ENCODE measurements around the gene CCL4.
"Not testable (repeated sequence)": the region's sequence is repeated elsewhere in the genome, so short reads cannot be mapped to it uniquely, and the experiment has no call there.

DNA sequence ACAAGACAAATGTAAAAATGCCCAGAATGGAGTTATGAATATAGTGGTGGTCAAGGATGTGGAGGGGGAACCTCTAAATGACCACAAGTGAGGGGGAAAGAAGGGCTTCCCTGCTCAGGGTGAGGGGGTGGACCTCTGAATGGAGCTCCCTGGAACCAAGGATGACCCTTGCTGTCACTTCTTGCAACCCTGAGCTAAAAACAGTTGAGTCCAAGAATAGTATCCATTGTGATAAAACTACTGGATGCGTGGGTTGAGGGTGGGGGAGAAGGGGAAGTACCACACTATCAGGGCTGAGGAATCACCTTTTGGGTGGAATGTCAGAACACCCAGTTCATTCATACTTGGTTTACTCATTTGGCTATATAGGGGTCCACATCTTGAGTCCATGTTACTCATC lies 4.6 kb upstream of the CCL4 start:
- TF ChIP-seq, protein P1, sequence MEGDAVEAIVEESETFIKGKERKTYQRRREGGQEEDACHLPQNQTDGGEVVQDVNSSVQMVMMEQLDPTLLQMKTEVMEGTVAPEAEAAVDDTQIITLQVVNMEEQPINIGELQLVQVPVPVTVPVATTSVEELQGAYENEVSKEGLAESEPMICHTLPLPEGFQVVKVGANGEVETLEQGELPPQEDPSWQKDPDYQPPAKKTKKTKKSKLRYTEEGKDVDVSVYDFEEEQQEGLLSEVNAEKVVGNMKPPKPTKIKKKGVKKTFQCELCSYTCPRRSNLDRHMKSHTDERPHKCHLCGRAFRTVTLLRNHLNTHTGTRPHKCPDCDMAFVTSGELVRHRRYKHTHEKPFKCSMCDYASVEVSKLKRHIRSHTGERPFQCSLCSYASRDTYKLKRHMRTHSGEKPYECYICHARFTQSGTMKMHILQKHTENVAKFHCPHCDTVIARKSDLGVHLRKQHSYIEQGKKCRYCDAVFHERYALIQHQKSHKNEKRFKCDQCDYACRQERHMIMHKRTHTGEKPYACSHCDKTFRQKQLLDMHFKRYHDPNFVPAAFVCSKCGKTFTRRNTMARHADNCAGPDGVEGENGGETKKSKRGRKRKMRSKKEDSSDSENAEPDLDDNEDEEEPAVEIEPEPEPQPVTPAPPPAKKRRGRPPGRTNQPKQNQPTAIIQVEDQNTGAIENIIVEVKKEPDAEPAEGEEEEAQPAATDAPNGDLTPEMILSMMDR (IDR thresholded peaks at IDR 0.05) = not testable (repeated sequence)
- not testable (repeated sequence) for TF ChIP-seq POLR2A (IDR thresholded peaks at IDR 0.05)
